K562 (cell line): ENCODE data around the gene CSF1.

Source experiments
- EP300 ChIP-seq: IDR thresholded peaks from 2 replicates; pipeline ENCODE4 v1.6.1; 2012; ENCODE audit warnings: low read length, improper control_type of control experiment
- EZH2 ChIP-seq: IDR thresholded peaks from 2 replicates; pipeline ENCODE4 v1.6.1; 2012; ENCODE audit warnings: low read depth, mild to moderate bottlenecking, inconsistent platforms, low read length, borderline replicate concordance
- FOXK2 ChIP-seq, 2 experiments: fragments of 450-650 bp; IDR thresholded peaks in 1 of 2; conservative IDR thresholded peaks in 1 of 2; 2 replicates each; pipeline ENCODE4 v1.6.1; 2016; ENCODE audit warnings: low read depth in 2 of 2, mild to moderate bottlenecking in 1 of 2
- POLR2AphosphoS2 ChIP-seq: IDR thresholded peaks from 2 replicates; pipeline ENCODE4 v1.6.1; 2012; ENCODE audit warnings: low read length, improper control_type of control experiment
- POLR2AphosphoS5 ChIP-seq: IDR thresholded peaks from 2 replicates; pipeline ENCODE4 v1.6.1; 2011; ENCODE audit warnings: mild to moderate bottlenecking, low read depth, low read length, moderate library complexity; ENCODE audit not compliant: control insufficient read depth, insufficient read depth
- SMARCC2 ChIP-seq: fragments of 450-650 bp; IDR thresholded peaks from 2 replicates; pipeline ENCODE4 v1.6.1; 2017; ENCODE audit warnings: antibody characterized with exemption, moderate library complexity, mild to moderate bottlenecking, low read depth
- SP1 ChIP-seq: sonication (generic); formaldehyde crosslinking; IDR thresholded peaks from 2 replicates; pipeline ENCODE4 v1.8.1; 2022; ENCODE audit warnings: mild to moderate bottlenecking, missing genetic modification reagents
- TAF9B ChIP-seq: fragments of 450-650 bp; IDR thresholded peaks from 2 replicates; pipeline ENCODE4 v1.6.1; 2018; ENCODE audit warnings: mild to moderate bottlenecking; ENCODE audit not compliant: partially characterized antibody
- TAL1 ChIP-seq: fragments of 450-650 bp; IDR thresholded peaks from 2 replicates; pipeline ENCODE4 v1.6.1; 2016; ENCODE audit warnings: mild to moderate bottlenecking
- ZSCAN29 ChIP-seq: fragments of 450-650 bp; IDR thresholded peaks from 2 replicates; pipeline ENCODE4 v1.6.1; 2017
- TF ChIP-seq, protein P1 (sequence below): fragments of 250-450 bp; sonication (Bioruptor Pico); IDR thresholded peaks from 2 replicates; pipeline ENCODE4 v1.8.0; 2021; ENCODE audit warnings: mild to moderate bottlenecking, moderate library complexity
- TF ChIP-seq, protein P2 (sequence below), 2 experiments: fragments of 450-650 bp; formaldehyde crosslinking in 1 of 2; IDR thresholded peaks; 2 replicates each; pipeline versions ENCODE4 v1.4.0 to v1.6.1; 2014 to 2020; ENCODE audit warnings: mild to moderate bottlenecking in 2 of 2, borderline replicate concordance in 1 of 2, low read depth in 1 of 2
- TF ChIP-seq, protein P3 (sequence below): fragments of 450-650 bp; IDR thresholded peaks from 2 replicates; pipeline ENCODE4 v1.6.1; 2016; ENCODE audit warnings: low read depth, mild to moderate bottlenecking, moderate library complexity
- TF ChIP-seq, protein P4 (sequence below), 3 experiments: IDR thresholded peaks in 2 of 3; conservative IDR thresholded peaks in 1 of 3; 2 replicates each; pipeline ENCODE4 v1.5.1; 2011 to 2012; ENCODE audit warnings: low read length in 3 of 3, mild to moderate bottlenecking in 3 of 3, control low read depth in 2 of 3, improper control_type of control experiment in 1 of 3, inconsistent platforms in 1 of 3, low read depth in 1 of 3, mixed read lengths in 1 of 3, moderate library complexity in 1 of 3; ENCODE audit not compliant: insufficient read depth in 2 of 3

DNA sequence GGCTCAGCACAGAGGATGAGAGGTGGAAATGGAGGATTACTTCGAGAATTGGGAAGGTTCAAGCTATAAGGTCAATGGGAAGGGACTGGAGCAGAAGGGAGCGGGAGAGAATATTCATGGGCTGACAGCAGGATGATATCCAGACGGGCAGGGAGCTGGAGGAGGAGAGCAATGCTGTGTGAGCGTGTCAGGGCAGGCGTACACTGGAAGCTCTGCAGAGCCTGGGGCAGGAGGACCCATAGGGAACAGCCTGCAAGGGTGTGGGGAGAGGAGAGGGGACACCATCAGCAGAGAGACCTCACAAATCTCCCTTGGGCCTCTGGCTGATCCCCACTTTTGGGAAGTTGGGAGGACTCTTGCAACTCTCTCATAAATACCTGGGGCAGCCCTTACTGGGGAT is 13.7 kb downstream of the CSF1 start:
- no peak for TF ChIP-seq POLR2AphosphoS2
- TF ChIP-seq FOXK2 (conservative IDR thresholded peaks at IDR 0.05 in 1 of 2, IDR thresholded peaks at IDR 0.05 in 1 of 2; ENCODE audit: low read depth in 2 of 2), result no peak
- TF ChIP-seq EZH2, result no peak
- TF ChIP-seq EP300, result no peak
- no peak for TF ChIP-seq TAL1
- TF ChIP-seq, protein P1, sequence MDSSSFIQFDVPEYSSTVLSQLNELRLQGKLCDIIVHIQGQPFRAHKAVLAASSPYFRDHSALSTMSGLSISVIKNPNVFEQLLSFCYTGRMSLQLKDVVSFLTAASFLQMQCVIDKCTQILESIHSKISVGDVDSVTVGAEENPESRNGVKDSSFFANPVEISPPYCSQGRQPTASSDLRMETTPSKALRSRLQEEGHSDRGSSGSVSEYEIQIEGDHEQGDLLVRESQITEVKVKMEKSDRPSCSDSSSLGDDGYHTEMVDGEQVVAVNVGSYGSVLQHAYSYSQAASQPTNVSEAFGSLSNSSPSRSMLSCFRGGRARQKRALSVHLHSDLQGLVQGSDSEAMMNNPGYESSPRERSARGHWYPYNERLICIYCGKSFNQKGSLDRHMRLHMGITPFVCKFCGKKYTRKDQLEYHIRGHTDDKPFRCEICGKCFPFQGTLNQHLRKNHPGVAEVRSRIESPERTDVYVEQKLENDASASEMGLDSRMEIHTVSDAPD (CRISPR knock-in tag), result no peak
- TF ChIP-seq, protein P2, sequence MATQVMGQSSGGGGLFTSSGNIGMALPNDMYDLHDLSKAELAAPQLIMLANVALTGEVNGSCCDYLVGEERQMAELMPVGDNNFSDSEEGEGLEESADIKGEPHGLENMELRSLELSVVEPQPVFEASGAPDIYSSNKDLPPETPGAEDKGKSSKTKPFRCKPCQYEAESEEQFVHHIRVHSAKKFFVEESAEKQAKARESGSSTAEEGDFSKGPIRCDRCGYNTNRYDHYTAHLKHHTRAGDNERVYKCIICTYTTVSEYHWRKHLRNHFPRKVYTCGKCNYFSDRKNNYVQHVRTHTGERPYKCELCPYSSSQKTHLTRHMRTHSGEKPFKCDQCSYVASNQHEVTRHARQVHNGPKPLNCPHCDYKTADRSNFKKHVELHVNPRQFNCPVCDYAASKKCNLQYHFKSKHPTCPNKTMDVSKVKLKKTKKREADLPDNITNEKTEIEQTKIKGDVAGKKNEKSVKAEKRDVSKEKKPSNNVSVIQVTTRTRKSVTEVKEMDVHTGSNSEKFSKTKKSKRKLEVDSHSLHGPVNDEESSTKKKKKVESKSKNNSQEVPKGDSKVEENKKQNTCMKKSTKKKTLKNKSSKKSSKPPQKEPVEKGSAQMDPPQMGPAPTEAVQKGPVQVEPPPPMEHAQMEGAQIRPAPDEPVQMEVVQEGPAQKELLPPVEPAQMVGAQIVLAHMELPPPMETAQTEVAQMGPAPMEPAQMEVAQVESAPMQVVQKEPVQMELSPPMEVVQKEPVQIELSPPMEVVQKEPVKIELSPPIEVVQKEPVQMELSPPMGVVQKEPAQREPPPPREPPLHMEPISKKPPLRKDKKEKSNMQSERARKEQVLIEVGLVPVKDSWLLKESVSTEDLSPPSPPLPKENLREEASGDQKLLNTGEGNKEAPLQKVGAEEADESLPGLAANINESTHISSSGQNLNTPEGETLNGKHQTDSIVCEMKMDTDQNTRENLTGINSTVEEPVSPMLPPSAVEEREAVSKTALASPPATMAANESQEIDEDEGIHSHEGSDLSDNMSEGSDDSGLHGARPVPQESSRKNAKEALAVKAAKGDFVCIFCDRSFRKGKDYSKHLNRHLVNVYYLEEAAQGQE (IDR thresholded peaks at IDR 0.05; ENCODE audit: borderline replicate concordance), result no peak
- TF ChIP-seq, protein P2 (CRISPR knock-in tag; IDR thresholded peaks at IDR 0.05; ENCODE audit: low read depth), result no peak
- no peak for TF ChIP-seq TAF9B
- TF ChIP-seq SP1, result no peak
- TF ChIP-seq POLR2AphosphoS5, result no peak
- TF ChIP-seq SMARCC2, result no peak
- no peak for TF ChIP-seq ZSCAN29
- TF ChIP-seq, protein P3, sequence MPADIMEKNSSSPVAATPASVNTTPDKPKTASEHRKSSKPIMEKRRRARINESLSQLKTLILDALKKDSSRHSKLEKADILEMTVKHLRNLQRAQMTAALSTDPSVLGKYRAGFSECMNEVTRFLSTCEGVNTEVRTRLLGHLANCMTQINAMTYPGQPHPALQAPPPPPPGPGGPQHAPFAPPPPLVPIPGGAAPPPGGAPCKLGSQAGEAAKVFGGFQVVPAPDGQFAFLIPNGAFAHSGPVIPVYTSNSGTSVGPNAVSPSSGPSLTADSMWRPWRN, result no peak
- TF ChIP-seq, protein P4, sequence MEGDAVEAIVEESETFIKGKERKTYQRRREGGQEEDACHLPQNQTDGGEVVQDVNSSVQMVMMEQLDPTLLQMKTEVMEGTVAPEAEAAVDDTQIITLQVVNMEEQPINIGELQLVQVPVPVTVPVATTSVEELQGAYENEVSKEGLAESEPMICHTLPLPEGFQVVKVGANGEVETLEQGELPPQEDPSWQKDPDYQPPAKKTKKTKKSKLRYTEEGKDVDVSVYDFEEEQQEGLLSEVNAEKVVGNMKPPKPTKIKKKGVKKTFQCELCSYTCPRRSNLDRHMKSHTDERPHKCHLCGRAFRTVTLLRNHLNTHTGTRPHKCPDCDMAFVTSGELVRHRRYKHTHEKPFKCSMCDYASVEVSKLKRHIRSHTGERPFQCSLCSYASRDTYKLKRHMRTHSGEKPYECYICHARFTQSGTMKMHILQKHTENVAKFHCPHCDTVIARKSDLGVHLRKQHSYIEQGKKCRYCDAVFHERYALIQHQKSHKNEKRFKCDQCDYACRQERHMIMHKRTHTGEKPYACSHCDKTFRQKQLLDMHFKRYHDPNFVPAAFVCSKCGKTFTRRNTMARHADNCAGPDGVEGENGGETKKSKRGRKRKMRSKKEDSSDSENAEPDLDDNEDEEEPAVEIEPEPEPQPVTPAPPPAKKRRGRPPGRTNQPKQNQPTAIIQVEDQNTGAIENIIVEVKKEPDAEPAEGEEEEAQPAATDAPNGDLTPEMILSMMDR (IDR thresholded peaks at IDR 0.05 in 2 of 3, conservative IDR thresholded peaks at IDR 0.05 in 1 of 3; ENCODE audit: insufficient read depth in 2 of 3, low read depth in 1 of 3, low read length in 3 of 3), result no peak
